ENCODE measurements around the gene TXNRD1.
A peak's percentile ranks its signal among the peaks of the same experiment; 100 is the strongest.
"Not testable (repeated sequence)": the region's sequence is repeated elsewhere in the genome, so short reads cannot be mapped to it uniquely, and the experiment has no call there.

Gene TXNRD1

DNA sequence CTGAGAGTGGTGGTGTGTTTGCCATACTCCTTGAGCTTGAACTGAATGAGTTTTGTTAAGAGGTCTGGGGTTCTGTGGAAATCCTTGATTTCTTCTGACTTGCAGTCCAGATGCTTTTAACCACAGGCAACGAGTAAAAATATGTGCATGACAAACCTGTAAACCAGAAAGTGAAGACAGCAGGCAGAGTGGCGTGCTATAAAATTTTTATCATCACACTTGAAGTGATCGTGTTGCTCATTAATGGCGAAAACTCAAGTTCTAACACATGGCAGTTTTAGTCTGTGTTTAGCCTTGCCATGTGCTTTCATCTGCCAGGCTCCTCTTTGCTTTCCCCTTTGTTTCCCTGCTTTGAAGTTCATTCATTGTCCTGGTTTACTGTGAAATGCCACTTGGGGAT is 28.0 kb downstream of the TXNRD1 start:
- no peak for DNase-seq

DNA sequence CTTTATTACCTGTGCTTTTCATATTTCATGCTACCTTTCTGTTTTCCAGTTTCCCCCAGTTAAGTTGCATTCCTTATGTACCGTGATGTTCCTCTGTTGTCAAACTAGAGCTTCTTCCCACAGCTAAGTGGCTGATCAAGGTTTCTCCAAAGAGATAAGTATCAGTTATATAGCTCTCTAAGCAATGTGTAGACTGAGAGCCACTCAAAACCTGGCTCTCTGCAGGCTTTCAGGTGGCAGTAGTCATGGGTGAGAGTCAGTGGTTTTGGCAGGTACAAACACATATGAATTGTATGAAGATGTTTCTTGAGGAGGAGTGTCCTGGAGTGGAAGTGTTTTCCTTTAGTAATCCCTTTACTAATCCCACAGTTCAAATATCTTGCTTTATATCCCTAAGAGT is 28.4 kb downstream of the TXNRD1 start:
- DNase-seq, result no peak

DNA sequence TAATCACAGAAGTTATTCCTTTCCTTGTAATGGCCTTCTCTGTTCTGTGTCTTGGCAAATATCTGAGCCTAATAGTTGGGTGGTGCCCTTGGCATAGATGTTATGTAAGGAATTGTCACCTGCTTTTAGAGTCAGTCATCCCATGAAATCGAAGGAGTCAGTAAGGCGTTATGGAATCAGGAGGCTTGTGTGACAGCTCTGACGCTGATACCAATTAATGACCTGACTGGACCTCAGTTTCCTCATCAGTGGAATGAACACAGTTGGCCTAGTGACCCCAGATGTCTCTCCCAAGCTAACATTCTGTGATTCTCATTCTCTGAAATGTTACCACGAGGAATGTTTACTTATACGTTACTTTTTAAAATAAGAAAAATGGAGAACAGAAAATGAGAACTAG is 32.1 kb downstream of the TXNRD1 start:
- DNase-seq, result no peak

DNA sequence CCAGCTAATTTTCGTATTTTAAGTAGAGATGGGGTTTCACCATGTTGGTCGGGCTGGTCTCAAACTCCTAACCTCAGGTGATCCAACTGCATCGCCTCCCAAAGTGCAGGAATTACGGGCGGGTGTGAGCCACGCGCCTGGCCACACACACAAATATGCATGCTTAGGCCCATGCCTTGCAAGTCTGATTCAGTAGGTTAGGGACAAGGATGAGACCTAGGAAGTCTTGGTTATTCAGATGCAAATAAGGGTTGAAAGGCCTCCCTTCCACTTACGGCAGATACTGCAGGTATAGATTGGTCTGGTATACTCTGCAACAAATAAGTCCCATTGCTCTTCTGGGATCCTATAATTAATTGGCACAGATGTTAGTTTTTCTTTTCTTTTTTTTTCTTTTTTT is 32.9 kb downstream of the TXNRD1 start:
- DNase-seq, result no peak

DNA sequence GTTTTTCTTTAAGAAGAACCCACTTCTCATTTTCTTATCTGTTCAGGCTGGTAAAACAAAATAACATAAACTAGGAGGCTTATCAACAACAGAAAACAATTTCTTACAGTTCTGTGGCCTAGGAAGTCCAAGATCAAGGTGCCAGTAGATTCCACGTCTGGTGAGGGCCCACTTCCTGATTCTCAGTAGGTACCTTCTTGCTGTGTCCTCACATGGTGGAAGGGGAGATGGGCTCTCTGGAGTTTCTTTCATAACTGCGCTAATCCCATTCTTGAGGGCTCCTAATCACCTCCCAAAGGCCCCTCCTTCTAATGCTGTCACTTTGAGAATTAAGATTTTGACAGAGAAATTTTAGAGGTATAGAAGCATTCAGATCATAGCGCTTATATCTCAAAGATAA is 33.4 kb downstream of the TXNRD1 start:
- DNase-seq, result no peak

DNA sequence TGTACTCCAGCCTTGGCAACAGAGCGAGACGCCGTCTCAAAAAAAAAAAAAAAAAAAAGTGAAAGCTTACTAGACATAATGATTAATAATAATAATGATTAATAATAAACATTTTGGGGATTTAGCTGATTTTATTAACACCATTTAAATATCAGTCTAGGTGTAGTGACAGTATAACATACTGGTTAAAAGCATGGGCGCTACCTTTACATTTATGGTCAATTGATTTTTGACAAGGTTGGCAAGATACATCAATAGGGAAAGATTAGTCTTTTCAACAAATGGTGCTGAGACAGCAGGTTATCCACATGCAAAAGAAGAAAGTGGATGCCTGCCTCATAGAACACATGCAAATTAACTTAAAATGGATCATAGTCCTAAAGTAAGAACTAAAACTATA is 34.3 kb downstream of the TXNRD1 start:
- no peak for DNase-seq

DNA sequence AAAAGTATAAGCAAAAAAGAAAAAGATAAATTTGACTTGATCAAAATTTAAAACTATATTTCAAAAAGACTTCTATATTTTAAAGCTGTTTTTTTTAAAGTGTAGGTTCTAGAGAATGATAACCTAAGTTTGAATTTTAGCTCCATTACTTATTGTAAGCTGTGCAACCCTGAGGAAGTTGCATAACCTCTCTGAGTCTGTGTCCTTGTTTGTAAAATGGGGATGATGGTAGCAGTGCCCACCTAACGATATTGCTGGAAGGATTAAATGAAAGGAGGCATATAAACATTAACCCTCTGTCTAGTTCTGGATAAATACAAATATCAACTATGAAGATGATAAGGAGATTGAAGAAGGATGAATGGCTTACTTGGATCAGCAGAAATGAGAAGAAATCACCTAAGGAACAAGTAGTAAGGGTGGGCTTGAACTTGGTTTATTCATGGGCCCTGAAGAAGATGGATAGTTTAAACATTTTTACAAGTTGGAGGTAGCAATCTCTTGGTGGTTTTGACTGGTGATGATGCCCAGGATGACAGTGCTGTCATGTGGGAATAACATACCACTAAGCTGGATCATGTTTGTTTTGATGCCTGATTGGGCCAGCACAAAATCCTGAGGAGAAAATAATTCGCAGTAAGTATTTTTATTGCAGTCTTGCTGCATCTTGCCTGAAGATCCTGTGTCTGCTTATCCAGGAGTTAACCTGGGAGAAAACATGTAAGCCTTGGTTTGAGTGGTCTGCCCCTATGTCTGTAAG is 35.0 kb downstream of the TXNRD1 start:
- DNase-seq, result no peak

DNA sequence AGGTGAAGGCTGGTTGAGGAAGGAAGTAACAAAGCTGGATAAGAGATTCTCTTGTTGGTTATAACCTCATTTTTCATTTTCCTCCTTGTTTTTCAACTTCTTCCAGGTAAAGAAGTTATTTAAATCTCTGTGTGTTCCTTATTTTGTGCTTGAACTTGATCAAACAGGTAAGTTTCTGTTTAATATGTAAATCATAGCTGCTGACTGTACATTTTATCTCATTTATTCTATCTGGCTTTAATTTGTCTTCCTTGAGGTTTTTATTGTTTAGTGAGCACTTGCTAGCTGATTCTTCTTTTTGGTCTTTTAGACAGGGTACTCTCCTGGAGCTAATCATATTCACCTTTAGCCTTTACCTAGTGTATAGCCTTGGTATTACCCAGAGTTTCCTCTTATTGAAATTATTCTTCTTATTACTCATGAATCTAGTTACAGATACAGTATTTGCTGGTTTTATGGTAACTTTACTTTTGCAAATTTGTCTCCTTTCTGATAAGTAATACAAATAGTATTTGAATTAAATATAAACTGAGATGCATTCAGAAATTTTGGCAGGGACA is 42.4 kb downstream of the TXNRD1 start:
- DNase-seq, result no peak

DNA sequence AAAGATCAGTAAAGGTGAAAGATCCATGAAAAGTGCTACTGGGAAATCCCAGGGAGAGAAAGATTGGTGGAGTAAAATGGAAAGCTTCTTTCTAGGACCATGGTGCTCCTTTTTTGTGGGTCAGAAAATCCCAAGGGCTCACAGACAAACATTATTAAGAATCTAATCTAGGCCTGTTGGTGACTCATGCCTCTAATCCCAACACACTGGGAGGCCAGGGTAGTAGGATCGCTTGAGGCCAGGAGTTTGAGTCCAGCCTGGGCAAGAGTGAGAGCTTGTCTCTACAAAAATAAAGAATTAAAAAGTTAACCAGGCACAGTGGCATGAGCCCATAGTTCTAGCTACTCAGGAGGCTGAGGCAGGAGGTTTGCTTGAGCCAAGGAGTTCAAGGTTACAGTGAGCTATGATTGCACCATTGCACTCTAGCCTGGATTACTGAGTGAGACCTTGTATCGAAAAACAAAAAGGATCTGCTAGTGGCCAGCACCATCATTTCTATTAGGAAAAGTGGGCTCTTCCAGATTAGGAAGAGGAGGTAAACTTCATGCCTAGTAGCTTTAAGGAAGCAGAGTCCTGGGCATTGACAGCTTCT is 43.0 kb downstream of the TXNRD1 start:
- no peak for DNase-seq

DNA sequence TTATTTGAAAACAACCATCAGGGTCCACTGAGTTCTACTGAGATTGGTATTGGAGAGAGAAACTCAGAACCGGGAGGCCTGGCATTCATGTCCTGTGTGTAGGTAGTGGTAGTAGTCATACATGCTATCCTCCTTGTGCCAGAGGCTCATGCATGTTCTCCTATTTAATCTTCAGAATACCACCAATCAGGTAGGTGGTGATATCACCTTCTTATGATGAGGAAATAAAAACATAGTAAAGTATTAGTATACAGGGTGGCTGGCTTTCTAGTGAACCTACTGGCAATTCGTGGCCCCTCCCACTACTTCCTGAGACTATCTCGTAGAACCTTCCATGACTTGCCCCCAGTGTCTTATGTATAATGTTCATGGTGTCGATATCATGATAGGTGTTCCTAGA is 47.4 kb downstream of the TXNRD1 start:
- no peak for DNase-seq

DNA sequence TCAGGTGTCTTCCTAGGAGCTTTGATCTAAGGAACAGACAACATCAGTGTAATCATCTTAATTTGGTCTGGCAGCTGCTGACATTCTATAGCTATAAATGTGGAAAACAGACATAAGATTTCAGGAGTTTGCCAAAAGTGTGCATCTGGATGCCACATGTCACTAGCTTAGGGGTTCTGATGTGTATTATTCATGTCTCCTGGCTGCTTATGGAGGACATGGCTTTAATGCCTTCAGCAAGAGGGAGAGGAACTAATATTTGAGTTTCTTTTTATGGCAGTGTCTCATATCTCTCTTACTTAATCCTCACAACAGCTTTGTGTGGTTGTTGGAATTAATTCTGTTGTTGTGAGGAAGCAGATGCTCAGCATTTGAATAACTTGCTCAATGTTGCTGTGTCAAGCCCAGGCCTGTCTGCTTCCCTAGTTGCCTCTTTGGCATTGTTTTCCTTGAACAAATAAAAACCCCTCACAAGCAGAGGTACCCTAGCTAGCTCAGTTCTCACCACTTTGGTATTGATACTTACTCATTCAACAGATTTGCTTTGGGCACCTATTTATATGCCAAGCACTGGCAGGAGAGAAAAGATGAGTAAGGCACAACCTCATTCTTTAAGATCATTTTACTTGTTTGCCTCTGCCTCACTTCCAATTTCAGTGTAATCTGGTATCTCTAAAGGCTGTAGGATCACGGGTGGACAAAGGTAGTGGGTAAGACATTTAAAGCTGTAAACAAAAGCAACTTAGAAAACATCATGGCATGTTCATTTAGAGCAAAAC is 48.2 kb downstream of the TXNRD1 start:
- DNase-seq, result no peak

DNA sequence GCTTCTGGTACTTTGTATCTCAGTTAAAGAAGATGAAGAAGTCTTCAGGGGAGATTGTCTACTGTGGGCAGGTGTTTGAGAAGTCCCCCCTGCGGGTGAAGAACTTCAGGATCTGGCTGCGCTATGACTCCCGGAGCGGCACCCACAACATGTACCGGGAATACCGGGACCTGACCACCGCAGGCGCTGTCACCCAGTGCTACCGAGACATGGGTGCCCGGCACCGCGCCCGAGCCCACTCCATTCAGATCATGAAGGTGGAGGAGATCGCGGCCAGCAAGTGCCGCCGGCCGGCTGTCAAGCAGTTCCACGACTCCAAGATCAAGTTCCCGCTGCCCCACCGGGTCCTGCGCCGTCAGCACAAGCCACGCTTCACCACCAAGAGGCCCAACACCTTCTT is 49.9 kb downstream of the TXNRD1 start:
- DNase-seq, result not testable (repeated sequence)

DNA sequence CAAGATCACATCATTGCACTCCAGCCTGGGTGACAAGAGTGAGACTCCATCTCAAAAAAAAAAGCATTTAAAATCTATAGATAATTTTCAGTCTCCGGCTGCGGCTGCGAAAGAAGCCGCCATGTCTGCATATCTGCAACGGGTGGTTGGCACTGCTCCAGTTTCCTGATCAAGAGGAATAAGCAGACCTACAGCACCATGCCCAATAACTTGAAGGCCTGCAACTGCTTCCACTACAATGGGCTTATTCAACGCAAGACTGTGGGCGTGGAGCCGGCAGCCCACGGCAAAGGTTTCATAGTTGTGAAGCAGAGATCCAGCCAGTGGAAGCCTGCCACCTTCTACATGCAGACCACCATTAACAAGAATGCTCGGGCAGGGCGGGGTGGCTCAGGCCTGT is 57.4 kb downstream of the TXNRD1 start:
- no peak for DNase-seq

DNA sequence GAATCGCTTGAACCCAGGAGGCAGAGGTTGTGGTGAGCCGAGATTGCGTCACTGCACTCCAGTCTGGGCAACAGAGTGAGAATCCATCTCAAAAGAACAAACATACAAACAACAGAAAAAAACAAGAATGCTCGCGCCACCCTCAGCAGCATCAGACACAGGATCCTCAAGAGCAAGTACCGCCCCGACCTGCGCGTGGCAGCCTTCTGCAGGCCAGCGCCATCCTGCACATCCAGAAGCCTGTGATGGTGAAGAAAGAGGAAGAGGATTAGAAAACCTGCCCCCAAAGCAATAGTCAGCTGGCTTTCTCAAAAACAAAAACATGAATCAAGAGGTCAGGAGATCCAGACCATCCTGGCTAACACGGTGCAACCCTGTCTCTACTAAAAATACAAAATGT is 57.9 kb downstream of the TXNRD1 start:
- no peak for DNase-seq

DNA sequence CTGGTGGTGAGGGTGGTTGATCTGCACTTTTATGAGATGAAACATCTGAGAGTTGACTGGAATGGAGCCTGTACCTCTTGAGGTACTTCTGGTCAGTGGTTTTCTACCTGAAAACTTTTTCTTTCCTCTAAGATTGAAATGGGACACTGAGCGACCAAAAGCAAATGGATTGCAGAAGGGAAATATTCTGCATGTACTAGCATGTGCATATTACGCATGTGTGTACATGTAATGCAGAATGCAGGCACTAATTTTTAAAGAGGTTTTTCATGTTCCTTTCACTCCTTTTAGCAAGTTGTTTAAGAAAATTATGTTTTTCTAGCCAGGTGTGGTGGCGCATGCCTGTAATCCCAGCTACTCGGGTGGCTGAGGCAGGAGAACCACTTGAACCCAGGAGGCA is 59.2 kb downstream of the TXNRD1 start:
- no peak for DNase-seq

DNA sequence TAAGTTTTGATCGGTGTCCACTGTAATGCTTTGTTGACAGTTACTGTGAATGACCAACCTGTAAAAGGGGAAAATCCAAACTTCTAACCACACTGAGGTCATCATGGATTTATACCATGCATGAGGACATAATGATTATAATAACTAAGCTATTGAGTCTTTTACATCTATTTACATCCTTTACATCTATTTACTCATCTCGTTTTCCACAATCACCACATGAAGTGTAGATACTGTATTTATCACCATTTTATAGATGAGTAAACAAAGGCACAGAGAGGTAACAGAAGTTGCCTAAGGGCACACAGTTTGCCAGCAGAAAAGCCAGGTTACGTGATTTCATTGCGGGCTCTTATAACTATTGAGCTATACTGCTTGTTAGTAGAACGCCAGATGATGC is 60.1 kb downstream of the TXNRD1 start:
- DNase-seq, result no peak

DNA sequence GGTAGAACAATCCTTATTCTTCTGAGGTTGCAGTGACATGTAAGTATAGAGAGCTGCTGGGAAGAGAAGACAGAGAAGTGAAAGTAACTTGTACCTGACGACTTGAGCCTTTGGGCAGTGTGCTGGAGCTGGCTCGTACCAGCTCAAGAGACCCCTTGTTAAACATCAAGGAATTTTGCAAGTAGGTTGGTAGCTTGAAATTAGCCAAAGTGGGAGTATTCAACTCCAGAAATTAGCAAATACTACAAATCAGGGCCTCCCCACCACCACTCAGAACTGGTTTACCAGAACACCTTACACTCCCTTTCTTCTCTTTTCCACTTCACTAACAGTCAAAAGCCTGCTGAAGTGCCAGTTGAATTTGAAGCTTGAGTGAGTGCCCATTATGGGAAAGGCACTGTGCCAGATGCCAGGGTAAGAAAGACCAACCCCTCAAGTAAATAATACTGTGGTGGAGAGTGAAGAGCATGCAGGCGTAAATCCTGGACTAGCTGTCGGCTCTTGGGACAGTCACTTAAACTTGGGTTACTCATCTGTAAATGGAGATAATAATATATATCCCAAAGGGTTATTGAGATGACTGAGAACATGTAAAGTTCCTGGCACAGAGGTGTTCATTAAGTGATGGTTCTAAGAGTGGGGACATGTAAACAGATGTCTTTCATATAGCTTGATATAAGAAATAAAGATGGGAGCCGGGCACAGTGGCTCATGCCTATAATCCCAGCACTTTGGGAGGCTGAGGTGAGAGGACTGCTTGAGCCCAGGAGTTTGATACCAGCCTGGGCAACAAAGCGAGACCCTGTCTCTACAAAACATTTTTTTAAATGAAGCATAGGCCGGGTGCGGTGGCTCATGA is 60.9 kb downstream of the TXNRD1 start:
- no peak for DNase-seq

DNA sequence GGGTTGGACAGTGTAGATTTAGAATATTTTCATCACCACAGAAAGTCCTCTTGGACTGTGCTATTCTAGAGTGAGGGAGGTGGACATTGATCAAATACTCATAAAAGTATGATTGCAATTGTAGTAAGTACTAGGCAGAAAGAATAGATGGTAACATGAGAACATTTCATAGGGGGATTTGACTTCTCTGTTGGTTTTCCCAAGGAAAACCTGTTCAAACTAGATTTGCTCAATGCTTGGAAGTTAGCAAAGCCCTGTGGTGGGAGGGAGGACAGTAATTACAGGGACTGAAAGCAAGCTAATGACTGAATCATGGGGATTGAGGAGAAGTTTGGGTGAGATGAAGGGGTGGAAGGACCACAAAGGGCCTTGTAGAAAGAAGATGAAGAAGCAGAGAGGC is 63.6 kb downstream of the TXNRD1 start:
- no peak for DNase-seq

DNA sequence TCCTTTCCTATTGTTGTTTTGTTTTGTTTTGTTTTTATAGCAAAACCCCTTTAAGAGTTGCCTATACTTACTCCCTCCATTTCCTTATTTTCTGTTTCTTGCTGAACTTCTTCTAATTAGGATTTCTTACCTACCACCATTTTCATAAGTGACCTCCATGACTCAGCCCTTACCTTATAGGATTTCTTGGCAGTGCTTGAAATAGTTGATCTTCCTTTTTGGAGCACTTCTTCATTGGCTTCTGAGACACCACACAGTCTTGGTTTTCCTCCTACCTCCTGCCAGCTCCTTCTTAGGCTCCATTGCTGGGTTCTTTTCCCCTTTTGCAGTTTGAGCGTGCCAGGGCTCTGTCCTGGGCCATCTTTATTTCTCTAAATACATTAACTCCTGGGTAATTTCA is 64.5 kb downstream of the TXNRD1 start:
- DNase-seq, result no peak

DNA sequence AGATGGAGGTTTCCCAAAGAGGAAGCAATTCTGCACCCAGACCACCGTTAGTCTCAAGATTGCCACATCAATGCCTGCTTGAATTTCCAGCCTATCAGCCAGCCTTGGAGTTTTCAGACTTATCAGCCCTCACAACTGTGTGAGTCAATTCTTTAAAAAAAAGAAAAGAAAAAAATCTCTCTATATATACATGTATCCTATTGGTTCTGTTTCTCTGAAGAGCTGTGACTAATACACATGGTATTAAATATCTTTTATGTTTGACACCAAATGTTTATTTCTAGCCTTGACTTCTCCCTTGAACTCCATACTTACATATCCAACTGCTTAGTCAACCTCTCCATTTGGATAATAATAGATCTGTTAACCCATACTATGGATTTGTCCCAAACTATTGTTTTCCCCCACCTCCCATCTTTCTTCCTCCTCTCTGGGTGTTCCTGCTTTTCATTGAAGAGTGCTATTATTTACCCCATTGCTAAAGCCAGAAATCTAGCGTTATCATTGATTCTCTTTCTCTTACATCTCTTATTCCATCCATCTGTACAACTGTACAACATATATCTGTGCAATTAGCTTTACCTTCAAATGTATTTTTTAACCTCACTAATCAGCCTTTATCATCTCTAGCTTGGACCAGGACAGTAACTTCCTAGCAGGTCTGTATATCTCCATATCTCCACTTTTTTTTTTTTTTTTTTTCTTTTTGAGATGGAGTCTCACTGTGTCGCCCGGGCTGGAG is 65.3 kb downstream of the TXNRD1 start:
- DNase-seq, result peak; percentile 36

DNA sequence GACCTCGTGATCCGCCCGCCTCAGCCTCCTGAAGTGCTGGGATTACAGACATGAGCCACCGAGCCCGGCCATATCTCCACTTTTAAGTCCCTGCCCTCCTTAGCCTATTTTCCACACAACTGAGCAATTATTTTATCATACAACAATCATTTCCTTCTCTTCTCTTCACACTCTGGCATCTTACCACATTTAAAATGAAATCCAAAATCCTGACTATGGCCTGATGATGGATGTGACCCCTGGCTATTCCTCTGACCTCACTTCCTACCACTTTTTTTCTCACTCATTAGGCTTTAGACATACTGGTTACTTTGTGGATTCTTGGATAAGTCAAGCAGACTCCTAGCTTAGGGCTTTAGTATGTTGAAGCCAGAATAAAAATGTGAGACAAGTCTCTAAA is 66.1 kb downstream of the TXNRD1 start:
- no peak for DNase-seq

DNA sequence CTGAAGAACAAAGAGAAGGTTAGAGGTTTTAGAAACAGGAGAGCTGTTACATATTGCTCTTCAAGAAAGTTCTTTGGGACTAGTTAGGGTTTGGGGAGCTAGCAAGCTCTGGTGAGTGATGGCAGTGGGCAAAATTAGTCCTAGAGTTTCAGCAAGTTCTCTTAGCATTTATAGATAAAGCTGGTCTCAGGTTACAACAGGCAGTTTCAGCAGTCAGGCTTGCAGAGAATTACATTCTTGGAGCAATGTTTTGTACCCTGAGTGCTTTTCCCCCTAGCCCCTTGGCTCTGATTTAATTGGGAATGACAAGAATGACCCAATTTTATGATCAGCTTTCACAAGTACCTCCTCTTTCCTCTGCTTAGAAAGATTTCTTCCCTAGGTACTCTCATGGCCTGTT is 66.5 kb downstream of the TXNRD1 start:
- no peak for DNase-seq
